Panc1 (cell line): Measurements from ENCODE around the gene ATP6V1E1. TPM values are rescaled to one million over a fixed set of nuclear protein-coding genes. Genes with fewer than 3 reads are reported as not detected.

Experiments
- ATAC-seq: fragments of 200-7000 bp; cut with Tn5 transposase; 2 replicates; pipeline ENCODE4 v1.9.1; 2020; ENCODE audit warnings: mild to moderate bottlenecking, moderate library complexity
- BruUV-seq: library from RNA; stranded (reverse); fragments of 400-500 nt; replicated peaks from 2 replicates; lab custom pipeline; 2021; lab: Mats Ljungman, UMichigan
- CTCF ChIA-PET: fragments of 300-600 bp; sonication (Branson Sonifier 250); formaldehyde crosslinking; loops from one replicate; lab custom pipeline; 2022; ENCODE audit warnings: antibody characterized with exemption; lab: Charles Lee
- POLR2A ChIA-PET: fragments of 300-600 bp; sonication (Branson Sonifier 250); formaldehyde crosslinking; loops from one replicate; lab custom pipeline; 2022; ENCODE audit warnings: antibody characterized with exemption; lab: Charles Lee
- DNase-seq: peaks from one replicate; pipeline ENCODE4 v3.0.0-alpha.2; 2010; ENCODE audit warnings: low read depth, low spot score
- H3K27ac ChIP-seq: 2 replicates; pipeline ENCODE4 v1.5.1; 2011; ENCODE audit warnings: mild to moderate bottlenecking, low read length, inconsistent platforms
- H3K27me3 ChIP-seq: fragments of 200-500 bp; sonication (Bioruptor generic); 2 replicates; pipeline ENCODE4 v1.6.0; 2014; ENCODE audit warnings: low read length, inconsistent platforms; ENCODE audit not compliant: control insufficient read depth, insufficient read depth
- H3K36me3 ChIP-seq: fragments of 200-500 bp; sonication (Bioruptor generic); 2 replicates; pipeline ENCODE4 v1.5.1; 2014; ENCODE audit warnings: inconsistent platforms, mild to moderate bottlenecking, low read length, moderate library complexity; ENCODE audit not compliant: control insufficient read depth, insufficient read depth
- H3K4me1 ChIP-seq: 2 replicates; pipeline ENCODE4 v1.5.1; 2011; ENCODE audit warnings: inconsistent platforms, mild to moderate bottlenecking, low read length, moderate library complexity; ENCODE audit not compliant: control insufficient read depth, insufficient read depth
- H3K4me3 ChIP-seq, 2 experiments: 2 replicates each; pipeline ENCODE4 v1.5.1; 2011 to 2012; ENCODE audit warnings: low read depth in 2 of 2, low read length in 2 of 2, mild to moderate bottlenecking in 2 of 2, inconsistent platforms in 1 of 2, moderate library complexity in 1 of 2
- H3K9me3 ChIP-seq: fragments of 200-500 bp; sonication (Bioruptor generic); 2 replicates; pipeline ENCODE4 v1.5.1; 2014; ENCODE audit warnings: low read depth, mild to moderate bottlenecking, inconsistent platforms, low read length, moderate library complexity; ENCODE audit not compliant: control insufficient read depth, insufficient read depth
- CTCF ChIP-seq: fragments of 450-650 bp; IDR thresholded peaks from 2 replicates; pipeline ENCODE4 v1.5.1; 2017; ENCODE audit warnings: mild to moderate bottlenecking
- POLR2AphosphoS5 ChIP-seq: IDR thresholded peaks from 2 replicates; pipeline ENCODE4 v1.6.1; 2012; ENCODE audit warnings: mild to moderate bottlenecking, low read depth, low read length, moderate library complexity
- SIN3A ChIP-seq: IDR thresholded peaks from 2 replicates; pipeline ENCODE4 v1.6.1; 2012; ENCODE audit warnings: low read depth, mild to moderate bottlenecking, low read length, moderate library complexity, borderline replicate concordance; ENCODE audit not compliant: insufficient read depth
- TCF7L2 ChIP-seq: IDR thresholded peaks from 2 replicates; pipeline ENCODE4 v1.6.1; 2011; ENCODE audit warnings: mild to moderate bottlenecking, low read depth, low read length, inconsistent platforms
- in situ Hi-C: cut with HindIII; loops from 2 replicates; pipeline ENCODE4 v1.10.0; 2016; ENCODE audit warnings: low sequenced_read_pairs, low pct_unique_long_range_greater_than_20kb
- intact Hi-C: fragments of 100-400 bp; cut with micrococcal nuclease; formaldehyde crosslinking; loops from one replicate; pipeline ENCODE4 v1.10.0; 2022; ENCODE audit not compliant: unreplicated experiment
- total RNA-seq: library from RNA; stranded (reverse); gene quantifications from one replicate; pipeline ENCODE4 v1.2.1, GENCODE V29; 2021; ENCODE audit not compliant: unreplicated experiment
- TF ChIP-seq, protein P1 (sequence below), 2 experiments: IDR thresholded peaks; 2 replicates each; pipeline ENCODE4 v1.6.1; 2011 to 2012; ENCODE audit warnings: low read depth in 2 of 2, control low read depth in 1 of 2, low read length in 1 of 2, mild to moderate bottlenecking in 1 of 2, moderate library complexity in 1 of 2; ENCODE audit not compliant: insufficient read depth in 1 of 2

Gene ATP6V1E1
- total RNA-seq, 1 experiment from 2014 or later, result 136 TPM

DNA sequence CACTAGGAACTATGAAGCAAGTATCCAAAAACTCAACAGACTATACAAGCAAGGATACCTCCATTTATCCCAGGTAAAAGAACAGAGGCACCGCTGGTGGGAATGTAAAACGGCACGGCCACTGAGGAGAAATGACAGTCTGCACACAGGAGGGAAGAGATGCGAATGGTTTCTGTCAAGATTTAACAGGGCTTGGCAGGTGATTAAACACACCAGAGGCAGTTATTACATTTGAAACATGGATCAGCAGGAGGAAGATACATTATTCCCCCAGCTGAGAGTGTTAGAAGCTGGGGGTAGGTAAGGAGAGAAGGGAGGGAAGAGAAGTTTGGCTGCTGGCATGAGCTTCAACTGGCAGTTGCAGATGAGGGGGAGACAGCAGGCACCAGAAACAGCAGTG lies 30.2 kb downstream of the ATP6V1E1 start:
- in situ Hi-C loops, result no loop called here

GRCh38 chr22:17597217-17597616 lies 31.3 kb downstream of the ATP6V1E1 start:
- Histone ChIP-seq H3K4me1 (no peaks in the 10 kb centered on the region; the same call in 1 of the 2 replicates), H3K27me3 (no peaks in the 10 kb centered on the region), H3K4me3 (no peak overlapping the region), H3K27ac (no peak overlapping the region), H3K36me3 (peaks cover 14% of the 10 kb centered on the region), H3K9me3 (no peaks in the 10 kb centered on the region)
- no peak for TF ChIP-seq TCF7L2
- TF ChIP-seq SIN3A, result no peak
- TF ChIP-seq CTCF, result no peak
- TF ChIP-seq POLR2AphosphoS5, result no peak
- TF ChIP-seq, protein P1, sequence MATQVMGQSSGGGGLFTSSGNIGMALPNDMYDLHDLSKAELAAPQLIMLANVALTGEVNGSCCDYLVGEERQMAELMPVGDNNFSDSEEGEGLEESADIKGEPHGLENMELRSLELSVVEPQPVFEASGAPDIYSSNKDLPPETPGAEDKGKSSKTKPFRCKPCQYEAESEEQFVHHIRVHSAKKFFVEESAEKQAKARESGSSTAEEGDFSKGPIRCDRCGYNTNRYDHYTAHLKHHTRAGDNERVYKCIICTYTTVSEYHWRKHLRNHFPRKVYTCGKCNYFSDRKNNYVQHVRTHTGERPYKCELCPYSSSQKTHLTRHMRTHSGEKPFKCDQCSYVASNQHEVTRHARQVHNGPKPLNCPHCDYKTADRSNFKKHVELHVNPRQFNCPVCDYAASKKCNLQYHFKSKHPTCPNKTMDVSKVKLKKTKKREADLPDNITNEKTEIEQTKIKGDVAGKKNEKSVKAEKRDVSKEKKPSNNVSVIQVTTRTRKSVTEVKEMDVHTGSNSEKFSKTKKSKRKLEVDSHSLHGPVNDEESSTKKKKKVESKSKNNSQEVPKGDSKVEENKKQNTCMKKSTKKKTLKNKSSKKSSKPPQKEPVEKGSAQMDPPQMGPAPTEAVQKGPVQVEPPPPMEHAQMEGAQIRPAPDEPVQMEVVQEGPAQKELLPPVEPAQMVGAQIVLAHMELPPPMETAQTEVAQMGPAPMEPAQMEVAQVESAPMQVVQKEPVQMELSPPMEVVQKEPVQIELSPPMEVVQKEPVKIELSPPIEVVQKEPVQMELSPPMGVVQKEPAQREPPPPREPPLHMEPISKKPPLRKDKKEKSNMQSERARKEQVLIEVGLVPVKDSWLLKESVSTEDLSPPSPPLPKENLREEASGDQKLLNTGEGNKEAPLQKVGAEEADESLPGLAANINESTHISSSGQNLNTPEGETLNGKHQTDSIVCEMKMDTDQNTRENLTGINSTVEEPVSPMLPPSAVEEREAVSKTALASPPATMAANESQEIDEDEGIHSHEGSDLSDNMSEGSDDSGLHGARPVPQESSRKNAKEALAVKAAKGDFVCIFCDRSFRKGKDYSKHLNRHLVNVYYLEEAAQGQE (IDR thresholded peaks at IDR 0.05; ENCODE audit: insufficient read depth in 1 of 2, low read depth in 2 of 2, low read length in 1 of 2), result no peak
- ChIA-PET CTCF (no interaction called here), POLR2A (interaction anchor here (0.7 kb wide), 1 partner anchor 44 kb away, joined by 3 read pairs; no protein-coding TSS in a partner anchor)
- DNase-seq (no peak), ATAC-seq (no peak)
- intact Hi-C loops (no loop called here), in situ Hi-C loops (no loop called here)
- no TSS peak for BruUV-seq

More for the DNA sequence above, 30.2 kb downstream of the ATP6V1E1 start:
- no peak for ATAC-seq
- Histone ChIP-seq H3K27me3 (no peaks in the 10 kb centered on the region), H3K4me1 (no peaks in the 10 kb centered on the region; the same call in 1 of the 2 replicates), H3K9me3 (no peaks in the 10 kb centered on the region), H3K36me3 (peaks cover 13% of the 10 kb centered on the region), H3K4me3 (no peak overlapping the region), H3K27ac (no peak overlapping the region)
- BruUV-seq, result no TSS peak
- no peak for DNase-seq
- ChIA-PET CTCF (no interaction called here), POLR2A (interaction anchor here (0.8 kb wide), 1 partner anchor 116 kb away, joined by 3 read pairs; no protein-coding TSS in a partner anchor)
- intact Hi-C loops, result no loop called here
- TF ChIP-seq SIN3A, result no peak
- TF ChIP-seq, protein P1 (IDR thresholded peaks at IDR 0.05; ENCODE audit: insufficient read depth in 1 of 2, low read depth in 2 of 2, low read length in 1 of 2), result no peak
- no peak for TF ChIP-seq POLR2AphosphoS5
- no peak for TF ChIP-seq TCF7L2
- TF ChIP-seq CTCF, result no peak
